K562 (cell line): ENCODE data around the gene ADCY1. TPM values are rescaled to one million over a fixed set of nuclear protein-coding genes. Genes with fewer than 3 reads are reported as not detected.

Experiments used
- ATAC-seq: fragments of 200-7000 bp; cut with Tn5 transposase; 3 replicates; pipeline ENCODE4 v1.9.1; 2020; ENCODE audit warnings: moderate library complexity
- BruUV-seq: library from RNA; stranded (reverse); fragments of 400-500 nt; replicated peaks from 2 replicates; lab custom pipeline; 2021; lab: Mats Ljungman, UMichigan
- CTCF ChIA-PET: fragments of 300-600 bp; formaldehyde crosslinking; extraction: SDS; loops from one replicate; lab custom pipeline; 2021; ENCODE audit warnings: low intra/inter-chr PET ratio; lab: Yijun Ruan, JAX
- POLR2A ChIA-PET: fragments of 300-600, 350-650 bp; sonication (Branson Sonifier 250); formaldehyde crosslinking; extraction: SDS; loops from one replicate; lab custom pipeline; 2021; ENCODE audit warnings: antibody characterized with exemption, inconsistent platforms; lab: Yijun Ruan, JAX
- DNase-seq, 4 experiments: peaks; one replicate each; pipeline versions ENCODE4 v3.0.0 to v3.0.0-alpha.2; 2011 to 2018; ENCODE audit warnings: low spot score in 3 of 4, mixed read lengths in 3 of 4; ENCODE audit errors: extremely low read depth in 1 of 4
- FAIRE-seq: peaks from 2 replicates; lab custom pipeline; 2011; peaks lifted over from hg19 to GRCh38; lab: Jason Lieb, UNC
- H2AFZ ChIP-seq: 2 replicates; pipeline ENCODE4 v1.6.0; 2011; ENCODE audit warnings: low read depth, low read length, control low read depth, inconsistent platforms
- H3K27ac ChIP-seq: fragments of 200-600 bp; 3 replicates; pipeline ENCODE4 v1.8.0; 2011; ENCODE audit warnings: low read depth, mild to moderate bottlenecking, control low read depth, inconsistent platforms, low read length, moderate library complexity, mixed read lengths; ENCODE audit errors: extremely low read depth
- H3K27me3 ChIP-seq, 2 experiments: fragments of 300-600 bp in 1 of 2; 2 replicates in 1 of 2; 3 replicates in 1 of 2; pipeline versions ENCODE4 v1.6.0 to v1.8.0; 2011; ENCODE audit warnings: inconsistent platforms in 2 of 2, low read length in 2 of 2, mild to moderate bottlenecking in 1 of 2, mixed read lengths in 1 of 2, moderate library complexity in 1 of 2; ENCODE audit not compliant: control insufficient read depth in 2 of 2, insufficient read depth in 2 of 2
- H3K36me3 ChIP-seq: fragments of 300-600 bp; 3 replicates; pipeline ENCODE4 v1.8.0; 2011; ENCODE audit warnings: mild to moderate bottlenecking, low read length, inconsistent platforms; ENCODE audit not compliant: control insufficient read depth, insufficient read depth
- H3K4me1 ChIP-seq, 2 experiments: fragments of 200-600 bp in 1 of 2; replicated peaks in 1 of 2; 2 replicates in 1 of 2; 3 replicates in 1 of 2; pipeline versions ENCODE4 v1.5.1 to v1.8.0; 2011; ENCODE audit warnings: inconsistent platforms in 2 of 2, low read length in 2 of 2, mild to moderate bottlenecking in 1 of 2, mixed read lengths in 1 of 2, moderate library complexity in 1 of 2; ENCODE audit not compliant: control insufficient read depth in 2 of 2, insufficient read depth in 2 of 2
- H3K4me2 ChIP-seq: 2 replicates; pipeline ENCODE4 v1.6.1; 2011; ENCODE audit warnings: low read length, control low read depth, inconsistent platforms, mixed read lengths; ENCODE audit not compliant: insufficient read depth
- H3K4me3 ChIP-seq: fragments of 200-600 bp; sonication (generic), shearing (Covaris generic); 2 replicates; pipeline ENCODE4 v1.5.1; 2016; ENCODE audit warnings: control low read depth, inconsistent platforms
- H3K79me2 ChIP-seq: fragments of 200-600 bp; 3 replicates; pipeline ENCODE4 v1.8.0; 2011; ENCODE audit warnings: low read length, inconsistent platforms; ENCODE audit not compliant: control insufficient read depth, insufficient read depth
- H3K9ac ChIP-seq, 2 experiments: 2 replicates each; pipeline versions ENCODE4 v1.6.0 to v1.6.1; 2011; ENCODE audit warnings: low read depth in 2 of 2, low read length in 2 of 2, control low read depth in 1 of 2, inconsistent platforms in 1 of 2, mild to moderate bottlenecking in 1 of 2, mixed read lengths in 1 of 2; ENCODE audit not compliant: insufficient read depth in 1 of 2
- H3K9me1 ChIP-seq: one replicate; pipeline ENCODE4 v1.6.0; 2011; ENCODE audit warnings: inconsistent platforms, mild to moderate bottlenecking, low read length, moderate library complexity; ENCODE audit not compliant: control insufficient read depth, insufficient read depth
- H3K9me3 ChIP-seq: replicated peaks from 2 replicates; pipeline ENCODE4 v1.5.1; 2011; ENCODE audit warnings: low read depth, low read length, inconsistent platforms; ENCODE audit not compliant: control insufficient read depth, insufficient read depth
- H4K20me1 ChIP-seq: replicated peaks from 2 replicates; pipeline ENCODE4 v1.6.1; 2011; ENCODE audit warnings: low read length, inconsistent platforms, mixed read lengths; ENCODE audit not compliant: control insufficient read depth, insufficient read depth
- CEBPB ChIP-seq: fragments of 450-650 bp; IDR thresholded peaks from 2 replicates; pipeline ENCODE4 v1.6.1; 2016; ENCODE audit warnings: missing genetic modification characterization, missing compliant biosample characterization
- ELF4 ChIP-seq: fragments of 450-650 bp; formaldehyde crosslinking; IDR thresholded peaks from 2 replicates; pipeline ENCODE4 v1.4.0; 2022; ENCODE audit warnings: missing genetic modification characterization
- FOSL1 ChIP-seq: fragments of 200-800 bp; sonication (Bioruptor generic); conservative IDR thresholded peaks from 2 replicates; pipeline ENCODE4 v1.6.1; 2016; ENCODE audit warnings: missing genetic modification characterization, missing compliant biosample characterization
- GABPB1 ChIP-seq: sonication (generic); formaldehyde crosslinking; IDR thresholded peaks from 2 replicates; pipeline ENCODE4 v1.8.0; 2022; ENCODE audit warnings: mild to moderate bottlenecking, missing genetic modification reagents
- HMG20B ChIP-seq: fragments of 250-450 bp; sonication (Bioruptor Pico); IDR thresholded peaks from 2 replicates; pipeline ENCODE4 v1.5.0; 2021; ENCODE audit warnings: mild to moderate bottlenecking
- KAT2B ChIP-seq: IDR thresholded peaks from one replicate; pipeline ENCODE4 v1.6.1; 2012; ENCODE audit warnings: low read depth, mild to moderate bottlenecking, control low read depth, inconsistent platforms, low read length, moderate library complexity
- LARP7 ChIP-seq: fragments of 450-650 bp; IDR thresholded peaks from 2 replicates; pipeline ENCODE4 v1.6.1; 2016
- OTX1 ChIP-seq: fragments of 450-650 bp; formaldehyde crosslinking; IDR thresholded peaks from 2 replicates; pipeline ENCODE4 v1.4.0; 2022; ENCODE audit warnings: mild to moderate bottlenecking
- RCOR1 ChIP-seq, 2 experiments: IDR thresholded peaks; 2 replicates each; pipeline ENCODE4 v1.6.1; 2012; ENCODE audit warnings: low read depth in 2 of 2, low read length in 2 of 2, borderline replicate concordance in 1 of 2, improper control_type of control experiment in 1 of 2
- SMC3 ChIP-seq: conservative IDR thresholded peaks from 2 replicates; pipeline ENCODE4 v1.6.1; 2011; ENCODE audit warnings: low read depth, low read length, improper control_type of control experiment; ENCODE audit not compliant: insufficient read depth
- ZBED1 ChIP-seq: IDR thresholded peaks from 2 replicates; pipeline ENCODE4 v1.6.1; 2014
- ZNF217 ChIP-seq: sonication (generic); formaldehyde crosslinking; IDR thresholded peaks from 2 replicates; pipeline ENCODE4 v1.8.0; 2022; ENCODE audit warnings: mild to moderate bottlenecking, missing genetic modification reagents
- ZNF232 ChIP-seq: sonication (generic); formaldehyde crosslinking; IDR thresholded peaks from 2 replicates; pipeline ENCODE4 v1.8.0; 2022; ENCODE audit warnings: mild to moderate bottlenecking, missing genetic modification reagents
- ZNF699 ChIP-seq: fragments of 250-450 bp; sonication (Bioruptor Pico); IDR thresholded peaks from 2 replicates; pipeline ENCODE4 v1.8.0; 2021; ENCODE audit warnings: mild to moderate bottlenecking, moderate library complexity; ENCODE audit not compliant: insufficient replicate concordance
- WGBS: fragments of 100-300 bp; shearing (Covaris generic); methylation state at CpG from one replicate; pipeline ENCODE4 v1.1.6; 2016; ENCODE audit warnings: low coverage, mixed read lengths; ENCODE audit not compliant: insufficient coverage; ENCODE audit errors: missing lambda C conversion rate; 5-methylcytosine and 5-hydroxymethylcytosine counted together
- in situ Hi-C: fragments of 300-500 bp; cut with MboI; formaldehyde crosslinking; loops from 4 replicates; pipeline ENCODE4 v1.15.0; 2018; ENCODE audit warnings: inconsistent platforms, mixed read lengths
- intact Hi-C: fragments of 100-400 bp; cut with micrococcal nuclease; formaldehyde crosslinking; loops from 2 replicates; pipeline ENCODE4 v1.14.2; 2022
- polyA plus RNA-seq, 8 experiments: library from polyadenylated mRNA; depleted of rRNA in 4 of 8; stranded (reverse) in 5 of 8; unstranded in 3 of 8; fragments of >200 nt; fragmentation: Nextera tagmentation in 2 of 8; fragmentation: Illumina TruSeq in 1 of 8; extraction: Ambion mirVana in 2 of 8; extraction: Trizol in 1 of 8; gene quantifications; 2 replicates each; pipeline versions ENCODE4 v1.2.1 to v1.2.3, GENCODE V29; 2011 to 2014; ENCODE audit warnings: inconsistent platforms in 1 of 8, missing spikeins in 1 of 8
- total RNA-seq, 7 experiments: library from RNA; depleted of rRNA in 6 of 7; stranded (reverse); fragments of >200 nt in 6 of 7; fragmentation: Illumina TruSeq in 2 of 7; extraction: Trizol in 2 of 7; gene quantifications; 2 replicates each; pipeline versions ENCODE4 v1.2.1 to v1.2.3, GENCODE V29; 2011 to 2021; ENCODE audit warnings: low replicate concordance in 1 of 7
- TF ChIP-seq, protein P1 (sequence below): fragments of 450-650 bp; conservative IDR thresholded peaks from 2 replicates; pipeline ENCODE4 v1.6.1; 2016; ENCODE audit warnings: missing genetic modification characterization, low read depth, mild to moderate bottlenecking, control low read depth, missing compliant biosample characterization
- TF ChIP-seq, protein P2 (sequence below): sonication (generic); formaldehyde crosslinking; IDR thresholded peaks from 2 replicates; pipeline ENCODE4 v1.9.0; 2022; ENCODE audit warnings: mild to moderate bottlenecking, missing genetic modification reagents
- TF ChIP-seq, protein P3 (sequence below): fragments of 250-450 bp; sonication (Bioruptor Pico); IDR thresholded peaks from 2 replicates; pipeline ENCODE4 v1.4.0; 2020; ENCODE audit warnings: mild to moderate bottlenecking, moderate library complexity
- TF ChIP-seq, protein P4 (sequence below): fragments of 250-450 bp; sonication (Bioruptor Pico); IDR thresholded peaks from 2 replicates; pipeline ENCODE4 v1.5.0; 2020; ENCODE audit warnings: mild to moderate bottlenecking, borderline replicate concordance

Gene ADCY1
- total and polyA plus RNA-seq, 9 of the 15 experiments (the other 6 are each of a cell fraction or from before 2014, with no cell fraction given): under 0.01 to 0.18 (median 0.10) TPM; not detected in 4

DNA sequence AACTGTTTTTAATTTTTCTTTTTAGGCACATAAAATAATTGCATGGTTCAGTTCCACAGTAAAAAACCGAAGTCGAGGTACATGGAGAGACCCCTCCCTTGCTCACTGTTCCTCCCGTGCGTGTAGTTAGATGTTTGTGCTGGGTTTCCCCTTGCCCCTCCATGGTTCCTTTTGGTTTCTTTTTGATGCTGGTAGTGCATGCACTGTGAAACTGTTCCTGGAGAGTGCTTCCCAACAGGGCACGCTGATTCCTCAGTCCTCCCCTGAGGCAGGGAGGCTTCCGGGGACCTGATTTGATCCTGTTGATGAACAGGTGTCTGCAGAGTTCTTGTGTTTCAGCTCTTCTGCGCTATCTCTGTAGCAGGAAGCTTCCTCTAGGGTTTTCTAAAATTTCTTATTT lies 69.5 kb downstream of the ADCY1 start:
- Histone ChIP-seq H3K79me2 (no peaks in the 10 kb centered on the region), H3K4me1 (no peaks in the 10 kb centered on the region), H3K9me1 (no peaks in the 10 kb centered on the region), H3K4me3 (no peak overlapping the region), H3K9me3 (no peaks in the 10 kb centered on the region), H3K36me3 (no peaks in the 10 kb centered on the region), H4K20me1 (no peaks in the 10 kb centered on the region; the same call in 1 of the 2 replicates), H3K27me3 (peaks cover 2 to 15% of the 10 kb centered on the region in 2 experiments; a peak in 1 of 5 replicates), H3K27ac (no peak overlapping the region), H3K4me2 (no peak overlapping the region), H2AFZ (no peak overlapping the region), H3K9ac (no peak overlapping the region)
- POLR2A ChIA-PET: no interaction called here
- no TSS peak for BruUV-seq
- DNase-seq: no peak
- in situ Hi-C loops (no loop called here), intact Hi-C loops (no loop called here)
- WGBS: under 1% methylated on average over 7 of the region's 7 CpGs
- FAIRE-seq: no peak
- ATAC-seq: no peak
- CTCF ChIA-PET: no interaction called here
- TF ChIP-seq ZNF699 (no peak), SMC3 (no peak), ZNF217 (CRISPR knock-in tag) (no peak), OTX1 (CRISPR knock-in tag) (no peak), CEBPB (no peak), LARP7 (no peak), RCOR1 (IDR thresholded peaks at IDR 0.05; ENCODE audit: borderline replicate concordance in 1 of 2, low read depth in 2 of 2, low read length in 2 of 2) (no peak), FOSL1 (tag) (no peak), HMG20B (no peak), ZBED1 (no peak), ZNF232 (CRISPR knock-in tag) (no peak), KAT2B (no peak), GABPB1 (no peak), ELF4 (CRISPR knock-in tag) (no peak)
- TF ChIP-seq, protein P1, sequence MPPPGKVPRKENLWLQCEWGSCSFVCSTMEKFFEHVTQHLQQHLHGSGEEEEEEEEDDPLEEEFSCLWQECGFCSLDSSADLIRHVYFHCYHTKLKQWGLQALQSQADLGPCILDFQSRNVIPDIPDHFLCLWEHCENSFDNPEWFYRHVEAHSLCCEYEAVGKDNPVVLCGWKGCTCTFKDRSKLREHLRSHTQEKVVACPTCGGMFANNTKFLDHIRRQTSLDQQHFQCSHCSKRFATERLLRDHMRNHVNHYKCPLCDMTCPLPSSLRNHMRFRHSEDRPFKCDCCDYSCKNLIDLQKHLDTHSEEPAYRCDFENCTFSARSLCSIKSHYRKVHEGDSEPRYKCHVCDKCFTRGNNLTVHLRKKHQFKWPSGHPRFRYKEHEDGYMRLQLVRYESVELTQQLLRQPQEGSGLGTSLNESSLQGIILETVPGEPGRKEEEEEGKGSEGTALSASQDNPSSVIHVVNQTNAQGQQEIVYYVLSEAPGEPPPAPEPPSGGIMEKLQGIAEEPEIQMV (tag): no peak
- TF ChIP-seq, protein P2, sequence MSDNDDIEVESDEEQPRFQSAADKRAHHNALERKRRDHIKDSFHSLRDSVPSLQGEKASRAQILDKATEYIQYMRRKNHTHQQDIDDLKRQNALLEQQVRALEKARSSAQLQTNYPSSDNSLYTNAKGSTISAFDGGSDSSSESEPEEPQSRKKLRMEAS (CRISPR knock-in tag): no peak
- TF ChIP-seq, protein P3, sequence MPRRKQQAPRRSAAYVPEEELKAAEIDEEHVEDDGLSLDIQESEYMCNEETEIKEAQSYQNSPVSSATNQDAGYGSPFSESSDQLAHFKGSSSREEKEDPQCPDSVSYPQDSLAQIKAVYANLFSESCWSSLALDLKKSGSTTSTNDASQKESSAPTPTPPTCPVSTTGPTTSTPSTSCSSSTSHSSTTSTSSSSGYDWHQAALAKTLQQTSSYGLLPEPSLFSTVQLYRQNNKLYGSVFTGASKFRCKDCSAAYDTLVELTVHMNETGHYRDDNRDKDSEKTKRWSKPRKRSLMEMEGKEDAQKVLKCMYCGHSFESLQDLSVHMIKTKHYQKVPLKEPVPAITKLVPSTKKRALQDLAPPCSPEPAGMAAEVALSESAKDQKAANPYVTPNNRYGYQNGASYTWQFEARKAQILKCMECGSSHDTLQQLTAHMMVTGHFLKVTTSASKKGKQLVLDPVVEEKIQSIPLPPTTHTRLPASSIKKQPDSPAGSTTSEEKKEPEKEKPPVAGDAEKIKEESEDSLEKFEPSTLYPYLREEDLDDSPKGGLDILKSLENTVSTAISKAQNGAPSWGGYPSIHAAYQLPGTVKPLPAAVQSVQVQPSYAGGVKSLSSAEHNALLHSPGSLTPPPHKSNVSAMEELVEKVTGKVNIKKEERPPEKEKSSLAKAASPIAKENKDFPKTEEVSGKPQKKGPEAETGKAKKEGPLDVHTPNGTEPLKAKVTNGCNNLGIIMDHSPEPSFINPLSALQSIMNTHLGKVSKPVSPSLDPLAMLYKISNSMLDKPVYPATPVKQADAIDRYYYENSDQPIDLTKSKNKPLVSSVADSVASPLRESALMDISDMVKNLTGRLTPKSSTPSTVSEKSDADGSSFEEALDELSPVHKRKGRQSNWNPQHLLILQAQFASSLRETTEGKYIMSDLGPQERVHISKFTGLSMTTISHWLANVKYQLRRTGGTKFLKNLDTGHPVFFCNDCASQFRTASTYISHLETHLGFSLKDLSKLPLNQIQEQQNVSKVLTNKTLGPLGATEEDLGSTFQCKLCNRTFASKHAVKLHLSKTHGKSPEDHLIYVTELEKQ (CRISPR knock-in tag): no peak
- TF ChIP-seq, protein P4, sequence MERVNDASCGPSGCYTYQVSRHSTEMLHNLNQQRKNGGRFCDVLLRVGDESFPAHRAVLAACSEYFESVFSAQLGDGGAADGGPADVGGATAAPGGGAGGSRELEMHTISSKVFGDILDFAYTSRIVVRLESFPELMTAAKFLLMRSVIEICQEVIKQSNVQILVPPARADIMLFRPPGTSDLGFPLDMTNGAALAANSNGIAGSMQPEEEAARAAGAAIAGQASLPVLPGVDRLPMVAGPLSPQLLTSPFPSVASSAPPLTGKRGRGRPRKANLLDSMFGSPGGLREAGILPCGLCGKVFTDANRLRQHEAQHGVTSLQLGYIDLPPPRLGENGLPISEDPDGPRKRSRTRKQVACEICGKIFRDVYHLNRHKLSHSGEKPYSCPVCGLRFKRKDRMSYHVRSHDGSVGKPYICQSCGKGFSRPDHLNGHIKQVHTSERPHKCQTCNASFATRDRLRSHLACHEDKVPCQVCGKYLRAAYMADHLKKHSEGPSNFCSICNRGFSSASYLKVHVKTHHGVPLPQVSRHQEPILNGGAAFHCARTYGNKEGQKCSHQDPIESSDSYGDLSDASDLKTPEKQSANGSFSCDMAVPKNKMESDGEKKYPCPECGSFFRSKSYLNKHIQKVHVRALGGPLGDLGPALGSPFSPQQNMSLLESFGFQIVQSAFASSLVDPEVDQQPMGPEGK (CRISPR knock-in tag): no peak
